ENCODE data around the gene NUDT8. TPM values are rescaled to one million over a fixed set of nuclear protein-coding genes. Genes with fewer than 3 reads are reported as not detected.

The NUDT8 gene
- total RNA-seq, 4 donors from 2014 or later = 3.5 to 7.6 TPM; not detected in 2

DNA sequence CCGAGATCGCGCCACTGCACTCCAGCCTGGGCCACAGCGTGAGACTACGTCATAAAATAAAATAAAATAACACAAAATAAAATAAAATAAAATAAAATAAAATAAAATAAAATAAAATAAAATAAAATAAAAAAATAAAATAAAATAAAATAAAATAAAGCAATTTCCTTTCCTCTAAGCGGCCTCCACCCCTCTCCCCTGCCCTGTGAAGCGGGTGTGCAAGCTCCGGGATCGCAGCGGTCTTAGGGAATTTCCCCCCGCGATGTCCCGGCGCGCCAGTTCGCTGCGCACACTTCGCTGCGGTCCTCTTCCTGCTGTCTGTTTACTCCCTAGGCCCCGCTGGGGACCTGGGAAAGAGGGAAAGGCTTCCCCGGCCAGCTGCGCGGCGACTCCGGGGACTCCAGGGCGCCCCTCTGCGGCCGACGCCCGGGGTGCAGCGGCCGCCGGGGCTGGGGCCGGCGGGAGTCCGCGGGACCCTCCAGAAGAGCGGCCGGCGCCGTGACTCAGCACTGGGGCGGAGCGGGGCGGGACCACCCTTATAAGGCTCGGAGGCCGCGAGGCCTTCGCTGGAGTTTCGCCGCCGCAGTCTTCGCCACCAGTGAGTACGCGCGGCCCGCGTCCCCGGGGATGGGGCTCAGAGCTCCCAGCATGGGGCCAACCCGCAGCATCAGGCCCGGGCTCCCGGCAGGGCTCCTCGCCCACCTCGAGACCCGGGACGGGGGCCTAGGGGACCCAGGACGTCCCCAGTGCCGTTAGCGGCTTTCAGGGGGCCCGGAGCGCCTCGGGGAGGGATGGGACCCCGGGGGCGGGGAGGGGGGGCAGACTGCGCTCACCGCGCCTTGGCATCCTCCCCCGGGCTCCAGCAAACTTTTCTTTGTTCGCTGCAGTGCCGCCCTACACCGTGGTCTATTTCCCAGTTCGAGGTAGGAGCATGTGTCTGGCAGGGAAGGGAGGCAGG, 46.2 kb downstream of the NUDT8 start, which contains the start of gene GSTP1:
TSS of gene GSTP1 (plus strand) at position 566 of the 958 bp plus-strand sequence. CDS start at position 598, 32 bp downstream.
- Histone ChIP-seq H3K27me3 (no peaks in the 10 kb centered on the region), H3K4me1 (peaks cover 0 to 13% of the 10 kb centered on the region in 2 donors), H3K9me3 (no peaks in the 10 kb centered on the region), H3K36me3 (no peaks in the 10 kb centered on the region), H3K4me3 (peak within 1 kb of the TSS; percentile 80 to 96), H3K27ac (peak within 1 kb of the TSS; percentile 98 to 100)
- TF ChIP-seq POLR2A (IDR thresholded peaks at IDR 0.05) = peak; percentile 96 to 97
- TF ChIP-seq, protein P1, sequence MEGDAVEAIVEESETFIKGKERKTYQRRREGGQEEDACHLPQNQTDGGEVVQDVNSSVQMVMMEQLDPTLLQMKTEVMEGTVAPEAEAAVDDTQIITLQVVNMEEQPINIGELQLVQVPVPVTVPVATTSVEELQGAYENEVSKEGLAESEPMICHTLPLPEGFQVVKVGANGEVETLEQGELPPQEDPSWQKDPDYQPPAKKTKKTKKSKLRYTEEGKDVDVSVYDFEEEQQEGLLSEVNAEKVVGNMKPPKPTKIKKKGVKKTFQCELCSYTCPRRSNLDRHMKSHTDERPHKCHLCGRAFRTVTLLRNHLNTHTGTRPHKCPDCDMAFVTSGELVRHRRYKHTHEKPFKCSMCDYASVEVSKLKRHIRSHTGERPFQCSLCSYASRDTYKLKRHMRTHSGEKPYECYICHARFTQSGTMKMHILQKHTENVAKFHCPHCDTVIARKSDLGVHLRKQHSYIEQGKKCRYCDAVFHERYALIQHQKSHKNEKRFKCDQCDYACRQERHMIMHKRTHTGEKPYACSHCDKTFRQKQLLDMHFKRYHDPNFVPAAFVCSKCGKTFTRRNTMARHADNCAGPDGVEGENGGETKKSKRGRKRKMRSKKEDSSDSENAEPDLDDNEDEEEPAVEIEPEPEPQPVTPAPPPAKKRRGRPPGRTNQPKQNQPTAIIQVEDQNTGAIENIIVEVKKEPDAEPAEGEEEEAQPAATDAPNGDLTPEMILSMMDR (IDR thresholded peaks at IDR 0.05) = peak; percentile 69 to 95 (median 92)
- DNase-seq = peak; percentile 94 to 96
- intact Hi-C loops (cut with DNase I; ENCODE audit: low total_unique reads) = no loop called here

GRCh38 chr11:67582011-67582410, 47.7 kb downstream of the NUDT8 start:
- no peak overlapping the region for H3K27ac ChIP-seq
- intact Hi-C loops (cut with DNase I; ENCODE audit: low total_unique reads) = no loop called here
- no peak overlapping the region for H3K4me3 ChIP-seq
- no peaks in the 10 kb centered on the region for H3K36me3 ChIP-seq
- DNase-seq = no peak
- no peaks in the 10 kb centered on the region for H3K27me3 ChIP-seq
- TF ChIP-seq POLR2A (IDR thresholded peaks at IDR 0.05) = no peak
- TF ChIP-seq, protein P1 (IDR thresholded peaks at IDR 0.05) = no peak
- peaks cover 0 to 13% of the 10 kb centered on the region in 2 donors for H3K4me1 ChIP-seq
- H3K9me3 ChIP-seq = no peaks in the 10 kb centered on the region

DNA sequence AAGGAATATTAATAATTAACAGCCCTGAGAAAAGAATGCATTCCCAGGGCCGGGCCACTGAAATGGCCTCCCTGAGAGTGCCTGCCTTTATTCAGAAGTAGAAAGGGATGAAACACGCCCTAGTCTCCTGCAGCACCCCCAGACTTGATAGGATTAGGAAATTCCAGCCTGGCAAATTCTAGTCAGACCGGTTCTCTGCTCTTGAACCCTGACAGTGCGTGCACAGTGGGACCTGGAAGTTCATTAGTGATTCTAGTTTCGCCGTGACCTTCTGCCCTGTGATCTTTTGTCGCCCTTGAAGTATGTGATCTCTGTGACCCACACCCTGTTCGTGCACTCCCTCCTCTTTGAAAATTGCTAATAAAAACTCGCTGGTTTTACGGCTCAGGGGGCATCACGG, 48.3 kb downstream of the NUDT8 start:
- Histone ChIP-seq H3K27ac (no peak overlapping the region), H3K9me3 (no peaks in the 10 kb centered on the region), H3K4me1 (peaks cover 0 to 13% of the 10 kb centered on the region in 2 donors), H3K36me3 (no peaks in the 10 kb centered on the region), H3K27me3 (no peaks in the 10 kb centered on the region), H3K4me3 (no peak overlapping the region)
- no peak for DNase-seq
- intact Hi-C loops (cut with DNase I; ENCODE audit: low total_unique reads) = no loop called here
- TF ChIP-seq, protein P1 (IDR thresholded peaks at IDR 0.05) = no peak
- no peak for TF ChIP-seq POLR2A (IDR thresholded peaks at IDR 0.05)

DNA sequence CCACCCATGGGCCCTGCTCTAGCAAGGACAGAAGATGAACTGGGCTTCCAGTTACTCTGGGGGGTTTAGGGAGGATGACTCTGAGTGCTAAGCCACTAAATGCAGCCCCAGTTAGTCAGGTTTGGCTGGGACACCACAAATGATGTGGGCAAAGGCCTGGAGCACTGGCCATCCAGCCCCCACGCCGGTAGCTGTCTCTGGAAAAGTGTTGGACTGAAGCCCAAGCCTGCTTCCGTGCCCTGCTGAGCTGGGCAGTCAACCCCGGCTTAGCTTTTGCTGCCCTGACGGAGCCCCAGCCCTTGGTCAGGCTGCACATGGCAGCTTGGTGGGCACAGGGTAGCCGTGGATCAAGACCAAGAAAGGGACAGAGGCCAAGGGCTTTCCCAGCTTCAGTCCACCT, 51.8 kb downstream of the NUDT8 start:
- H3K27me3 ChIP-seq = no peaks in the 10 kb centered on the region
- TF ChIP-seq, protein P1 (IDR thresholded peaks at IDR 0.05) = no peak
- no peak for TF ChIP-seq POLR2A (IDR thresholded peaks at IDR 0.05)
- no peak overlapping the region for H3K27ac ChIP-seq
- no peak overlapping the region for H3K4me3 ChIP-seq
- H3K36me3 ChIP-seq = no peaks in the 10 kb centered on the region
- H3K9me3 ChIP-seq = no peaks in the 10 kb centered on the region
- intact Hi-C loops (cut with DNase I; ENCODE audit: low total_unique reads) = no loop called here
- no peaks in the 10 kb centered on the region for H3K4me1 ChIP-seq
- no peak for DNase-seq

Small RNA genes lying within 50 kb of the gene (small RNA-seq; reads per million reads assigned to genes)
- not detected for gene AP003385.3

Other genes starting within 250 kb of the NUDT8 start
- 10 to 100 TPM in 2 of 4 donors, 1 to 10 TPM in 2; 2.6 to 37.3 (median 11.6) TPM for gene RAD9A, start 238.0 kb downstream of the NUDT8 start, total RNA-seq
- 100 to 1,000 TPM in 1 of 4 donors, 10 to 100 TPM in 3; 15.9 to 180 (median 77.1) TPM for gene PPP1CA, start 228.1 kb downstream of the NUDT8 start, total RNA-seq
- gene TBC1D10C, start 225.9 kb downstream of the NUDT8 start, total RNA-seq = 1 to 10 TPM in 2 of 4 donors, not detected in 2; 1.3 to 2.5 TPM
- 1 to 10 TPM in 1 of 4 donors, under 1 TPM in 1, not detected in 2; 0.76 to 3.3 TPM for gene CARNS1, start 214.3 kb downstream of the NUDT8 start, total RNA-seq
- 10 to 100 TPM; 25.6 to 45.0 (median 30.7) TPM for gene RPS6KB2, start 201.4 kb downstream of the NUDT8 start, total RNA-seq
- 1 to 10 TPM in 3 of 4 donors, under 1 TPM in 1; 0.29 to 5.0 (median 1.9) TPM for gene PTPRCAP, start 192.3 kb downstream of the NUDT8 start, total RNA-seq
- 10 to 100 TPM; 34.7 to 79.2 (median 69.0) TPM for gene CORO1B, start 186.5 kb downstream of the NUDT8 start, total RNA-seq
- gene GPR152, start 177.2 kb downstream of the NUDT8 start, total RNA-seq = not detected
- 1 to 10 TPM in 1 of 4 donors, under 1 TPM in 1, not detected in 2; 0.67 to 1.9 TPM for gene CABP4, start 174.6 kb downstream of the NUDT8 start, total RNA-seq
- 10 to 100 TPM in 3 of 4 donors, 1 to 10 TPM in 1; 6.9 to 59.5 (median 36.0) TPM for gene TMEM134, start 160.7 kb downstream of the NUDT8 start, total RNA-seq
- gene AIP, start 146.9 kb downstream of the NUDT8 start, total RNA-seq = 100 to 1,000 TPM in 1 of 4 donors, 10 to 100 TPM in 3; 52.9 to 131 (median 85.5) TPM
- gene PITPNM1, start 124.6 kb downstream of the NUDT8 start, total RNA-seq = 10 to 100 TPM in 3 of 4 donors, 1 to 10 TPM in 1; 7.9 to 89.7 (median 15.2) TPM
- 10 to 100 TPM in 1 of 4 donors, 1 to 10 TPM in 3; 2.1 to 28.7 (median 6.9) TPM for gene CDK2AP2, start 121.8 kb downstream of the NUDT8 start, total RNA-seq
- gene CABP2, start 106.5 kb downstream of the NUDT8 start, total RNA-seq = not detected
- gene GSTP1, start 46.1 kb downstream of the NUDT8 start, total RNA-seq = 100 to 1,000 TPM; 410 to 885 (median 651) TPM
- 100 to 1,000 TPM in 3 of 4 donors, 10 to 100 TPM in 1; 75.6 to 207 (median 142) TPM for gene NDUFV1, start 23.0 kb downstream of the NUDT8 start, total RNA-seq
- not detected for gene TBX10, start 9.8 kb upstream of the NUDT8 start, total RNA-seq
- gene ACY3, start 20.8 kb upstream of the NUDT8 start, total RNA-seq = not detected
- 1 to 10 TPM in 1 of 4 donors, not detected in 3; 1.2 TPM for gene ALDH3B2, start 44.7 kb upstream of the NUDT8 start, total RNA-seq